Anterior cingulate cortex (tissue), 58 donors: ENCODE data around the gene P2RX3.
"Not testable (repeated sequence)": the region's sequence is repeated elsewhere in the genome, so short reads cannot be mapped to it uniquely, and the experiment has no call there.

Experiments
- DNase-seq, 58 donors: peaks; one replicate each; lab custom pipeline; 2025; lab: John Stamatoyannopoulos, UW

P2RX3 gene

DNA sequence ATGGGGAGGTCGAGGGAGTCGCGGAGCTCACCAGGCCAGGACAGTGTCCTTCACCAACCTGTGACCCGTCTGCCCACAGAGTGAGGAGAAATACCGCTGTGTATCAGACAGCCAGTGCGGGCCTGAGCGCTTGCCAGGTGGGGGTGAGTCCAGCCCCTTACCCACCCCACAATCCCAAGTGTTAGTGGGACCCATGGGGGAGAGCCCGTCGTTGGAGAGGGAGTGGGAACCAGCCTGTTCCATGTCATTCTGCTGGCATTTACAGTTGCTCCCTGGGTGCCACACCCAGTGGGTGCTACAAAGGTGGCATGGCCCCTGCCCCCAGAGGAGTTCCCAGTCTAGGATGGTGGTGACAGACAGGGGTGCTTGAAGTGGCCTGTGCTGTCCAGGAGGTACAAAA lies 9.2 kb downstream of the P2RX3 start:
- DNase-seq = no peak

DNA sequence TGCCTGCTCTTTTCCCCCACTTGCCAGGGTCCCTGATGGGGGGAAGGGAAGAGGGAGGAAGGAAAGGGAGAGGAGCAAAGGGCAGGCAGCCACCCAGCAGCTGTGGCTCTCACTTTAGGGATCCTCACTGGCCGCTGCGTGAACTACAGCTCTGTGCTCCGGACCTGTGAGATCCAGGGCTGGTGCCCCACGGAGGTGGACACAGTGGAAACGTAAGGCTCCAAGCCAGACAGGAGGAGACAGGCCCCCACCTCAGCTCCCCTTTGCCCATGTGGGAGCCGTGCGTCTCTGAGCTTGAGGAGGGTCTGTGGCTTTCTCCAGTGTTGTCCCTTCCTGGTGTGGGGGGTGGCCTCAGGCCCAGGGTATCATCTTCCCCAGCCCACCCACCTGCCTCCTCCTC lies 9.9 kb downstream of the P2RX3 start:
- no peak for DNase-seq

DNA sequence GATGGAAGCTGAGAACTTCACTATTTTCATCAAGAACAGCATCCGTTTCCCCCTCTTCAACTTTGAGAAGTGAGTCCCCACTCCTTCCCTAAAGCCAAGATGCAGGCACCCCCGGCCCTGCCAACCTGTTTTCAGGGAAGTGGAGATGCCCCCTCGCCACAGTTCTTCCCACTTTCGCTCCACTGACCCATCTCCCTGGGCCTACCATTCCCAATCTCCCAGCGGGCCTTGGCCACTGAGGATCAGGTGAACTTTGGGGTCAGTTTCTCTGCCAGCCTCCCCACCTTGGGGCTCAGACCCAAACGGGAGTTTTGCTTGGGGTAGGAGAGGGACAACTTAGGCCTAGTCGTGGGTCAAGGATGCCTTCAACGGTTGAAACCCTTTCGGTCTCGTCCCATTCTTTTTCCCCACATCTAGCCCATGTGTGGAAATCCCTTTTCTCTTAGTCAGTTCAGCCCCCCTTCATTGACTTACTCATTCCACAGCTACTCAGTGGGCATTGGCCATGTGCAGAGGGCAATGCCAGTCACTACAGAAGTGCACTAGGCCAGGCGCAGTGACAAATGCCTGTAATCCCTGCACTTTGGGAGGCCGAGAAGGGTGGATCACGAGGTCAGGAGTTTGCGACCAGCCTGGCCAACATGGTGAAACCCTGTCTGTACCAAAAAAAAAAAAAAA lies 10.6 kb downstream of the P2RX3 start:
- no peak for DNase-seq

DNA sequence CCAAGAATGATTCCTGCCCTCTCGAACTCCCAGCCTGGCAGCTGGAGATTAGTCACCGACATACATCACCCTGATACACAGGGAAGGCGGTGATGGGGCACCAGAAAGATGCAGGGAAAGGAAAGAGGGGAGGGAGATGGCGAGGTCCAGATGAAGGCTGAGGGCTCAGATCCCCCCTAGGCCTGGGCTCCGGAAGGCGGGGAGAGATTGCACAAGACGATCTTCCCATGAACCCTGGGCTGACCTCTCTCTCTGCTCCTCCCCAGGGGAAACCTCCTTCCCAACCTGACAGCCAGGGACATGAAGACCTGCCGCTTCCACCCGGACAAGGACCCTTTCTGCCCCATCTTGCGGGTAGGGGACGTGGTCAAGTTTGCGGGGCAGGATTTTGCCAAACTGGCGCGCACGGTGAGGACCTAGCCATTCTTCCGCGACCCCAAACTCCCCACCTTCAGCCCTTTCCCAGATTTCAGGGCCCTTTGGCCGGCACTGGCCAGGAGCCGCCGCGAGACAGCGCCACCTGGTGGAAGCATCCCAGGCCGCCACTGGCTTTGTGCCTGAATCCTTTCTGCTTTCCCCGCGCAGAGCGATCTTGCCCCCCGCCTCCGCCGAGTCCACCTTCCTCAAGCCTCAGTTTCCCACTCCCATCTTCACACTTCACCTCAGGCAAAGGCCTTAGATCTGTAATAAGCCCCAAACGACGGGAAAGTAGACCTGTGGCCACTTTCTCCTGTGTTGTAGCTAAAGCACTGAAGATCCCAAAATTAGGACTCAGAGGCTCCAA lies 11.5 kb downstream of the P2RX3 start:
- DNase-seq = peak in 42 of 58 donors; percentile 6 to 70 (median 34)

DNA sequence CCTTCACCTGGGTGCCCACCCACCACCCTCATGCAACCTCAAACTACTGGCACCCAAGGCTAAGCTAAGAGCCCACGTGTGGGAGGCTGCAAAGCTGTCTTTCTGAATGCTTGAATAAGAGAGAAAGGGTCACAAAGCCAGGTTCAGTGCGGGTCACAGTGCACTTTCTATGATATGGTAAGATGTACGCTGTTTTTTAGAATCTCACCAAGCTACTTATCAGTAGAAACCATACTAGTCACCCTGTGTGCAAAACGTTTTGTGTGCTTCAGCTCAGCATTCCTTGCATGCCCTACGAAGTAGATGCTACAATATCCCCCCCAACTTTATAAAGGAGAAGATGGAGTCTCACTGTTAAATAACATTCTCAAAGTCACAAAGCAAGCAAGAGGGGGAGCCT lies 14.9 kb downstream of the P2RX3 start:
- DNase-seq = no peak

DNA sequence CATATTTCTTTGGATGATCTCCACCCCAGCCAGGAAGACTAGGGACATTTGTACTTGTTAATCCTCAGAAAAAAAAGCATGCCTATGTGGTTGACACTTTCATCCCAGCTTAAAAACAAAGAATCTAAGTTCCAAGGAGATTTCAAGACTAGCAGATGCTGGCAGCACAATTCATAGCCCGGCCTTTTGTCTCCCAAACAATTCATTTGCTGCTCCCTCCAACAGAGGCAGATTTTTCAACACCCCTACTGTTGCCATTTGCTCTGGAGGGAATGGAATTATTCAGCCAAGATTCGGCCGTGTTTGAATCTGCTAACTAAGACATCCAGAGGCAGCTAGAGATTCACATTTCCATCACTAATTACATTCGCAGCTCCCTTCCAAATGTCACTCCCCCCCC lies 15.3 kb downstream of the P2RX3 start:
- DNase-seq = peak in 1 of 58 donors; percentile 21

DNA sequence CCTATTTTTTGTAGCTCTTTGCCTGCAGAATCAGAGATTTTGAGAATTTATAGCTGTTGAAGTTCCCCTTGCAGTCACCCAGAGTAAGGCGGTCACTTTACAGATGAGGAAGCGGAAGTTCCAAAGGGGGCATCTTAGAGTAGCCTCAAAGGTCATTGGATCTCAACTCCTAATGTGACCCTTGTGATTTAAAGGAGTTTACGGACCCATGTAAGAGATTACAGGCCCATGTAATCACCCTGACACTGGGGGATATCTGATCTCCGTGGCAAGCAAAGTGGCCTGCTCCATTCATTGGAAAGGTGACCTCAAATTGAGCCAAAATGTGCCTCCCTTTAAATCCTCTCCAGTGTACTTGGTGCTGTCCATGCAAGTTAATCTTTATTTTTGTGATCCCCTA lies 15.7 kb downstream of the P2RX3 start:
- no peak for DNase-seq

DNA sequence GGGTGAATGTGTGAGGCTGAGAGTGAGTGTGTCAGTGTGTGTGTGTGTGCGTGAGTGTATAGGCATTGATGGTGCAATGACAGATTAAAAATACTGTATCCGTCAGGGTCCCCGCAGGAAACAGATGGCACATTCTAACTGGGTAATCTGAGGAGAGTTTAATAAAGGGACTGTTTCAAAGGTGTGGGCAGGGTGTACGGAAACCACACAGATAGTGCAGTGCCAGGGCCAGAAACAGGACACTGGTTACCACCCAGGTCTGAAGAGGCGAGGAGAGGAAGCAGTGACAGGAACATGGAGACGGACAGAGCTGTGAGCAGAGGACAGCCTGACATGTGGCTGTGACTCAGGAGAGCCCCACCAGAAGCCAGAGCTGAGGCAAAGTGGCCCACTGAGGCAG lies 16.5 kb downstream of the P2RX3 start:
- no peak for DNase-seq

DNA sequence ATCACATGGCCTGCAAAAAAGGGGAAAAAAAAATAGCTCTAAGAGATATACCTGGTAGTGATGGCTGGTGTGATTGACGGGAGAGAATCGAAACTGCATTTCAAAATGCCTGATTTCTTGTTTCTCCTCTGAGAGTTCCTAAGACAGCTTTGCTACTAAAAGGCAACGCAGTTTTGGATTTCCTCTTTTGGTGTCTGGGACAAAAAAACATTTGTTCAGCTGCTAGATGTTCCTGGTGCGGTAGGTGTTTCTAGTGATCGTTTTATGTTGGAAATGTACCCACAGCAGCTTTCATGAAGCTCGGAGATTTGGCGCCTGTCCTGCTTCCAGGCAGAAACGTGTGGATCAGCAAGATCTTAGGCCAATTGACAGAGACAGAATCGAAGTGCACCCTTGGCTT lies 18.1 kb downstream of the P2RX3 start:
- peak in 16 of 58 donors; percentile 5 to 56 (median 14) for DNase-seq

DNA sequence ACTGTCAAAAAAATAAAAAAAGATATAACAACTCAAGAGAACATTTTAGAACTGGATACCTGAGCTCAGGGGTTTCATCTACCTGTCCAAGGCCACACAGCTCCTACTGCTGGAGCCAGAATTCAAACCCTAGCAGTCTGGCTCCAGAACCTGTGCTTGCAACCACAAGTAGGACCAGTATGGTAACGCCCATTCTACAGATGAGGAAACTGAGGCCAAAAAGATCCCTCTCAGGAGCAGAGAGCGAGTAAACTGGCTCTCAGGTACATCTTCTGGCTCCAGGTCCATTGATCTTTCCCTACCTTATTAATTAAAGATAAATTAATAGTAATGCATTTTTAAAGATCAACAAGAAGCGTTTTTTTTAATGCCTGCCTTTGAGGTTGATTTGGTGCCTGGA lies 19.2 kb downstream of the P2RX3 start:
- no peak for DNase-seq

DNA sequence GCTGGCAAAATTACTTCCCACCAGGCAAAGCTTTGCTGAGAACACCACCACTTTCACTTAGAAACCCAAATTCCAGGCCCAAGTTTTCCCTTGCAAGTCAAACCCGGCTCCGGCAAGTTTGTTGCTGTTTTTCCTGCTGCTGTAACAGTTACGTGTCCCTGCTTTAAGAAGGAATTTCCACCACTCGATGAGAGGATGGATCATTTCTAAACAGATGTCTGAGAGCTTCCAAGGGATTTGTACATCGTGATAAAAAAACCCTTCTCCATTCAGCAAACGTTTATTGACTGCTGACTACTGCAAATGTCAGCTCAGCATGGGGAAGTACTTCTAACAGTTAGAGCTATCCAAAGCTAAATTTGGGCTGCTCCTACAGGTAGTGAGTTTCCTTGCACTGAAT lies 19.7 kb downstream of the P2RX3 start:
- peak in 2 of 58 donors; percentile 10 to 15 for DNase-seq

DNA sequence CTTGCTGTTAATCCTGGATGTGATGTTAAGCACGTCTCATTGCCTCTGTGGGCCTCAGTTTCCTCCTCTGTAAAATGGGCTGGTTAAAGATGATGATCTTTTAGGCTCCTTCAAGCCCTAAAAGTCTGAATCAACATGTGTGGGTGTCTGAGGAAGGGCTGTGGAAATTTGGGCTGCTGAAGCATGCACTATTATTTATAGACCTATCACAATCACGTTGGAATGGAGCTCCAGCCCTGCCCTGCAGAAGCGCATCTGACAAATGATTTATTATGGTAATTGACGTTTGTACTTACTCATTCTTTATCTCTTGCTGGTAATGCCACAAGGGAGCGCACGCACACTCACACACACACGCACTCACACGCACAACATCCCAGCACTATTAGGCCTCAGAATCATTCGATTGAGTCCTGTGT lies 20.4 kb downstream of the P2RX3 start:
- DNase-seq = no peak

DNA sequence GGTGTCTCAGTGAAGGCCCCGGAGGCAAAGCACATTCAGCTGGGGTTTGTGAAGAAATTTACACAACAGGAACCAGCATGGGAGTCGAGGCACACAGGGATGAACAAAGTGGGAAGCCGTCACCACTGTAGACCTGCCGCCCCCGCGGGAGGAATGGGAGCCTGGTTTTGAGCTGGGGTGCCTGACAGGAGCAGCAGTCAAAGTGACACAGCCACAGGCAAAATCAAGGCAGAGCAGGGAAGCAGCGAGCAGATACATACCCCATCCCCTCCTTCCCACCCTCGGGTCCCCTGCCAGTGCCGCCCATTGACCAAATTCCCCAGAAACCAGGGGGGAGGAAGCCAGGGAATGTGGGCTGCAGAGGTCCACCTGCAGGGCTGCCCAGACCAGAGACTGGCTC lies 20.8 kb downstream of the P2RX3 start:
- no peak for DNase-seq

DNA sequence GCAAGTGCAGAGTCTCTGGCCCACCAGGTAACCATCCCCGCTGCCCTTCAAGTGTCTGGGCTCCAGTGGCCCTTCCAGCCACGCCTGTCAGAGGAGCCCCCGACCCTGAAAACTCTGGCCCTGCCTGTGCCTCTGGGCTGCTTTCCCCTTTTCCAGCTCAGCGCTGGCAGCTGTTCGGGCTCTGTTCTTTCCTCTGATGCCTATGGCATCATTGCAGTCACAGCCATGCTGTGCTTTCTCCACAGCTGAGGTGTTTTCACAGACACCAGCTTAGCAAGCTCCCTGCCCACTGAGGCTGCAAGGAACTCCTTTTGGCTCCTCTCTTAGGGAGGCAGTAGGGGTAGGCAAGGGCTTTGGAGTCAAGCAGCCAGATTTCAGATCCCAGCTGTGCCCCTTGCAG lies 21.2 kb downstream of the P2RX3 start:
- peak in 5 of 58 donors; percentile 6 to 51 (median 12) for DNase-seq

DNA sequence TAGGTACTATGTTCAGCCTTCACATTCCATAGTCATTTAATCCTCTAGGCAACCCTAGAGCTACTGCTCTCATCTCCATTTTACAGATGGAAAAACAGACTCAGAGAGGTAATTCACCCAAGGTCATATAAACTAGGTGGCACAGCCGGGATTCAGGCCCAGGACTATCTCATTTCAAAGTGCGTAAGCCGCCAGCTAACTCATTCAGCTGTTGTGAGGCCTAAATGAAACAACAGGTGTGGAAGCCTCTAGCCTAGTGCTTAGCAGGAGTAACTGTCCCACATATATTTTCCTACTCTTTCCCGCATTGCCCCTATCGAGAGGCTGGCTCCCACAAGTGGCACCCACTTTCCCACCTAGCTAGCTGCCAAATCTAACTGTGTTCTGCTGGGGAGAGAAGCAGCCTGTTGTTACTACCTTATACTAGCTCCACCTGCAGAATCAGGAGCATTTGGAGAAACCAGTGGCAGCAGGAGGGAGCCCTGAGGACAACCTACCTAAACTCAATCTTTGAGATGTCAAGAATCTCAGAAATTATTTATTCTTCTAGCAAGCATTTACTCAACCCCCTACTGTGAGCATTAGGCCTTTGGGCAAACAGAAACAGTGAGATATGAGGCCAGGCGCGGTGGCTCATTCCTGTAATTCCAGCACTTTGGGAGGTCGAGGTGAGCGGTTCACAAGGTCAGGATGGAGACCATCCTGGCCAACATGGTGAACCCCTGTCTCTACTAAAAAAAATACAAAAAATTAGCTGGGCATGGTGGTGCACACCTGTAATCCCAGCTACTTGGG lies 21.9 kb downstream of the P2RX3 start:
- no peak for DNase-seq

DNA sequence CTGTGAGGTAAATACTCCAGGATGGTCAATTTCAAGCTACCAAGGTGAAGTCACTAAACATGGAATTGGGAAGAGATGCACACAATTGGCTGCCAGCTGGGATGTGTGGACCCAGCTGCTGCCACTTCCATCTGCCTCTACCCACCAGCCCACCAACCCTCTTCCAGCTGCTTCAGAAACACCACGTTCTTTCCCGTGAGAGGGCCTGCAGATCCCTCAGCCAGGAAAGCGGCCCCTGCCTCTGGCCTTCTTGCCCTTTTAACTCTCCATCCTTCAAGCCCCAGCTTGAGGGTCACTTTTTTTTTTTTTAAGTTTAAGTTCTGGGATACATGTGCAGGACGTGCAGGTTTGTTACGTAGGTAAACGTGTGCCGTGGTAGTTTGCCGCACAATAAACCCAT lies 22.8 kb downstream of the P2RX3 start:
- no peak for DNase-seq

DNA sequence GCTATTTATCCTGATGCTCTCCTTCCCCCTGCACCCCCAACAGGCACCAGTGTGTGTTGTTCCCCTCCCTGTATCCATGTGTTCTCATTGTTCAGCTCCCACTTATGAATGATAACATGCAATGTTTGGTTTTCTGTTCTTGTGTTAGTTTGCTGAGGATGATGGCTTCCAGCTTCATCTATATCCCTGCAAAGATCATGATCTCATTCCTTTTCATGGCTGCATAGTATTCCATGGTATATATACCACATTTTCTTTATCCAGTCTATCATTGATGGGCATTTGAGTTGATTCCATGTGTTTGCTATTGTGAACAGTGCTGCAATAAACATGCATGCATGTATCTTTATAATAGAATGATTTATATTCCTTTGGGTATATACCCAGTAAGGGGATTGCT lies 23.3 kb downstream of the P2RX3 start:
- not testable (repeated sequence) for DNase-seq

DNA sequence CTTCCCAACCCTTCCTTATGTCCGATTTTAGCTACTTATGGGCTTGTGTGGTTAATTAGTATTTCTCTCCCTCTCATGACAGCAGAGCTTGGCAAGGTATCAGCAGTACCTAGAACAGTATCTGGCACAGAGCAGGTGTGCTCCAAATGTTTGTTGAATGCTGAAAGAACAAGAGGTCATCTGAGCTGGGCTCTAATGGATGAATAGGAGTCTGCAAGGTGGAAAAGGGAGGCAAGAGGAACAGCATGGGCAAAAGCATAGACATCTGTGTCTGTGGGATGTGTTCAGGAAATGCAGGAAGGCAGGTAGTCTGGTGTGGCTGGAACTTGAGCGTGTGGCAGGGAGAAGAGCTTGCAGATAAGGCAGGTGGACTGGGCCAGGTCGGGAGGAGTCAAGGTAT lies 23.8 kb downstream of the P2RX3 start:
- no peak for DNase-seq

DNA sequence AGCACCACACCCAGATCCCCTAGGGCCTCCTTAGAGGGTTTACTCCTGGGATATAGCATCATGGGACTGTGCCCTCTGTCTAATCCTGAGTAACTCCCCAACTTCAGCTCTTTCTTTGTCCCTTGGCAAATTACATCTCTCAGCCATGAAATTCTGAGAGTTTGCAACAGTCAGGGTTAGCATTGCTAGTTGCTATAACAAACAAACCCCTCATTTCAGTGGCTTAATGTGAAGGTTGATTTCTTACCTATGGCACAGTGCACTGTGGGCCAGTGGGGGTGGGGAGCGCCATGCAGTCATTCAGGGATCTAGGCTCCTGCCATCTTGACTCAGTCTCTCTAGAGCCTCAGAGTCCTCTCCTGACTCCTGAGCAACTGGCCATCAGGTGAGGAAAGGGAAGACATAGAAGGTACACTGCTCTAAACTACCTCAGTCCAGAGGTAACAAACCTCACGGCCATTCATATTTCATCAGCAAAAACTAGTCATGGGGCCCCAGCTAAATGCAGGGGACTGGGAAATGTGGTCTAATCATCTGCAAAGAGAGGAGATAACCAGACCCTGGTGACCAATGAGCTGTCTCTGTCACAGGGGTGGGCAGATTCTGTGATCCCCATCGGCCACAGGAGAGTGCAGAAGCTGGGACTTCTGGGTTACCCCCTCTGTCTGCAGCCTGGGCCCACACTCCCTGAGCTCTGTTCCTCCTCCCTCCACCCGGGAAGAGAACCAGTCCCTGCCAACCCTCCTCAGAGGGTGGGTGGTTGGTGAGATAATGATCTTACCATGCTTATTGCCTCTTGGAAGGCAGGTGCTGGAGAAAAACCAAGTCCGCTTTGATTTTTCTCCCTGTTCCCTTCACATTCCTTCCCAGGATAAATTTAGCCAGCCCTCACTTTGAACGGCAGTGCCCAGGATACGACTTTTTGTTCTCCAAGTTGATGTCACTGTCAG lies 25.3 kb downstream of the P2RX3 start:
- DNase-seq = peak in 17 of 58 donors; percentile 6 to 77 (median 25)
